ENCODE measurements around the gene BICD2. TPM values are rescaled to one million over a fixed set of nuclear protein-coding genes. Genes with fewer than 3 reads are reported as not detected.
A peak's percentile ranks its signal among the peaks of the same experiment; 100 is the strongest.

The BICD2 gene
- total and polyA plus RNA-seq, 2 of the 8 experiments (the other 6 are each of a cell fraction or from before 2014, with no cell fraction given), result 6.6 to 22.8 TPM

DNA sequence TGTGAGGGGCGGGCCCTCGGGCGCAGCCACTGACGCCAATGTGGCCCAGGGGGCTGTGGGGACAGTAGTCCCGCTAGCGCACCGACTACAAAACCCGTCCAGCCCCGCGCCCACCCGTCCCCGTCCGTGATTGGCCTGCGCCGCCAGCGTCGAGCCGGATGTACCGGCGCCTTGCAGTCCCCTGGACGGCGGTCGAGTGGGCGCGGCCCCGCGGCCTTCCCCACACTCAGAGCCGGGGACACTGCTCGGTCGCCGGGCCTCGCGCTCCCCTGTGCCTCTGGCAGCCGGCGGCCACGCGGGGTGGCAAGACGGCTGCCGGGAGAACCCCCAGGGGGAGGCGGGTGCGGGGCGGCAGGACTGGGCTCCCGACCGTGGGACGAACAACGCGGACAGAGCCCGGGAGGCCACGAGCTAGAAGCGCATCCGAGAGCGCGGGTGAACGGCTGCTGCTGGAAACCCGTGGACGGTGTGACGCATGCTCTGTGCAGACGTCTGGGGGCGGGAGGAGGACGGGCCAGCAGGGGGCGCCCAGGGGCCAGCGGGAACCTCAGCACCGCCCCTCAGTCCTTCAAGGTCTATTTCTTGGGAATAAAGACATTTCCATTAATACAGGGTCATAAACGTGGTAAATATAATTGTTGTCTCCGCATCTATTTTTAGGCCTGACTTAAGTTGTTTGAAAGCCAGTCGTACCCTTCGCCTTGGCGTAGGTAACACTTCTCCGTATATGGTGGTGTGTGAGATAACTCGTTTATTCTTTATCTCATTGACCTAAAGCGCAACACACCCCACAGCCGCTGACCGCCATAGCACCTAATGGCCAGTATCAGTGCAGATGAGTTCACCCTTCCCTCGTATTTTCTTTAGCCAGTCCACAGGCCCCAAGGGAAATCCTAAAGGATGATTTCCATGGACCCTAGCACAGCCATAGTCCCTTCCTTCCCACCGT is 629 bp upstream of the BICD2 start (continued):
- TF ChIP-seq, protein P1, sequence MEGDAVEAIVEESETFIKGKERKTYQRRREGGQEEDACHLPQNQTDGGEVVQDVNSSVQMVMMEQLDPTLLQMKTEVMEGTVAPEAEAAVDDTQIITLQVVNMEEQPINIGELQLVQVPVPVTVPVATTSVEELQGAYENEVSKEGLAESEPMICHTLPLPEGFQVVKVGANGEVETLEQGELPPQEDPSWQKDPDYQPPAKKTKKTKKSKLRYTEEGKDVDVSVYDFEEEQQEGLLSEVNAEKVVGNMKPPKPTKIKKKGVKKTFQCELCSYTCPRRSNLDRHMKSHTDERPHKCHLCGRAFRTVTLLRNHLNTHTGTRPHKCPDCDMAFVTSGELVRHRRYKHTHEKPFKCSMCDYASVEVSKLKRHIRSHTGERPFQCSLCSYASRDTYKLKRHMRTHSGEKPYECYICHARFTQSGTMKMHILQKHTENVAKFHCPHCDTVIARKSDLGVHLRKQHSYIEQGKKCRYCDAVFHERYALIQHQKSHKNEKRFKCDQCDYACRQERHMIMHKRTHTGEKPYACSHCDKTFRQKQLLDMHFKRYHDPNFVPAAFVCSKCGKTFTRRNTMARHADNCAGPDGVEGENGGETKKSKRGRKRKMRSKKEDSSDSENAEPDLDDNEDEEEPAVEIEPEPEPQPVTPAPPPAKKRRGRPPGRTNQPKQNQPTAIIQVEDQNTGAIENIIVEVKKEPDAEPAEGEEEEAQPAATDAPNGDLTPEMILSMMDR (IDR thresholded peaks at IDR 0.05; ENCODE audit: control extremely low read depth in 1 of 3, insufficient read depth in 1 of 3, low read depth in 1 of 3, low read length in 3 of 3), result peak; percentile 81 to 88 (median 81)
- TF ChIP-seq SRF (IDR thresholded peaks at IDR 0.05; ENCODE audit: low read depth, low read length) (peak; percentile 48; the same call in 1 of the 2 replicates), POLR2A (IDR thresholded peaks at IDR 0.05; ENCODE audit: control extremely low read depth in 1 of 2, low read depth in 2 of 2, low read length in 2 of 2) (peak in 1 of 2 experiments; percentile 79; a peak in 2 of 3 replicates), POLR2AphosphoS5 (IDR thresholded peaks at IDR 0.05; ENCODE audit: low read depth, low read length) (peak; percentile 79; the same call in 1 of the 2 replicates), TAF1 (IDR thresholded peaks at IDR 0.05; ENCODE audit: low read depth, low read length) (peak; percentile 62; the same call in 1 of the 2 replicates), ASH2L (IDR thresholded peaks at IDR 0.05; ENCODE audit: low read length) (peak; percentile 51), HDAC2 (IDR thresholded peaks at IDR 0.05; ENCODE audit: borderline replicate concordance in 1 of 2, low read depth in 2 of 2, low read length in 2 of 2) (peak in 1 of 2 experiments; percentile 66; a peak in 1 of 4 replicates), CHD2 (IDR thresholded peaks at IDR 0.05; ENCODE audit: low read length) (0 out of 2 replicates have a peak, but pooled peaks have one; percentile 56), SP4 (IDR thresholded peaks at IDR 0.05; ENCODE audit: low read length) (peak; percentile 60; the same call in 1 of the 2 replicates), GABPA (IDR thresholded peaks at IDR 0.05; ENCODE audit: borderline replicate concordance, insufficient read depth, low read length) (no peak), YY1 (IDR thresholded peaks at IDR 0.05; ENCODE audit: low read depth, low read length) (no peak), NANOG (IDR thresholded peaks at IDR 0.05; ENCODE audit: insufficient read depth, low read depth, low read length, poor library complexity, severe bottlenecking) (no peak), PHF8 (conservative IDR thresholded peaks at IDR 0.05; ENCODE audit: low read depth, low read length) (peak; percentile 97), TBP (IDR thresholded peaks at IDR 0.05; ENCODE audit: low read depth, low read length) (peak; percentile 38; the same call in 1 of the 2 replicates)
- TF ChIP-seq, protein P2, sequence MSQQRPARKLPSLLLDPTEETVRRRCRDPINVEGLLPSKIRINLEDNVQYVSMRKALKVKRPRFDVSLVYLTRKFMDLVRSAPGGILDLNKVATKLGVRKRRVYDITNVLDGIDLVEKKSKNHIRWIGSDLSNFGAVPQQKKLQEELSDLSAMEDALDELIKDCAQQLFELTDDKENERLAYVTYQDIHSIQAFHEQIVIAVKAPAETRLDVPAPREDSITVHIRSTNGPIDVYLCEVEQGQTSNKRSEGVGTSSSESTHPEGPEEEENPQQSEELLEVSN (IDR thresholded peaks at IDR 0.05), result peak; percentile 46; the same call in 1 of the 2 replicates

Data from H1 (cell line).